IMR-90 (cell line): Measurements from ENCODE around the gene LRRC15.

Experiments
- CEBPB ChIP-seq: IDR thresholded peaks from 2 replicates; pipeline ENCODE4 v1.6.1; 2012; ENCODE audit warnings: low read depth, low read length, improper control_type of control experiment
- POLR2A ChIP-seq: IDR thresholded peaks from 2 replicates; pipeline ENCODE4 v1.6.1; 2012; ENCODE audit warnings: mild to moderate bottlenecking, low read depth, low read length
- RAD21 ChIP-seq: IDR thresholded peaks from 2 replicates; pipeline ENCODE4 v1.6.1; 2012; ENCODE audit warnings: low read length, improper control_type of control experiment
- SMC3 ChIP-seq: fragments of 150-350 bp; IDR thresholded peaks from 2 replicates; pipeline ENCODE4 v1.6.1; 2016; ENCODE audit warnings: low read depth, mild to moderate bottlenecking, antibody characterized with exemption, low read length, moderate library complexity
- TF ChIP-seq, protein P1 (sequence below): conservative IDR thresholded peaks from 2 replicates; pipeline ENCODE4 v1.5.1; 2012; ENCODE audit warnings: mild to moderate bottlenecking, low read depth, low read length, improper control_type of control experiment
- TF ChIP-seq, protein P2 (sequence below): fragments of 150-350 bp; IDR thresholded peaks from 2 replicates; pipeline ENCODE4 v1.6.1; 2017; ENCODE audit warnings: mild to moderate bottlenecking, antibody characterized with exemption, low read length, low read depth

DNA sequence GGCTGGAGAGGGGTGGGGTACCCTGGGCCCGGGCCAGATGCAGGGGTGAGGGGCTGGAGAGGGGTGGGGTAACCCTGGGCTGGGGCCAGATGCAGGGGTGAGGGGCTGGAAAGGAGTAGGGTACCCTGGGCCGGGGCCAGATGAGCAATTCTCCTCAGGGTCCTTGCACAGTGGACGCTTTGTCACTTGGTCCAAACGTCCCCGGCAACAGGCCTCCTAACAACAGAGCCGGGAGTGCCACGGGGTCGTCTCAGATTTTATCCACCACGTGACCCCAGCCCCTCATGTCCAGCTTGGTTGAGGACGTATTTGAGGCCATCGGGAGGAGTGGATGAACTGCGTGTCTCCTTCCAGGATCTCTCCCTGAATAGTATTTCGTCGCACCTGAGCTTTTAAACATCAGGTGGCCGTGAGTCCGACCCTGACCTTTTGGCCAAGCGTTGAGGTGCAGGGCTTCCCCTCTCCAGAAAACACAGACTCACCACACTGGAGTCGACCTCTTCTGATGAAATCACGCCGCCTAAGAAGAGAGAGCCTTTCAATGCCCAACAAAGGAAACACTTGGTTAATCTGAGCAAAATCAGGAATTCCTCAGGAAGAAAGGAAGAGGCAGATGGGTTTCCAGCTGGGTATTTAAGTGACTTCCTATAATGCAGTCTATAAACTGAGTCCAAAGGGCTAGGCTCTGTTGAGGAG, 12.8 kb upstream of the LRRC15 start:
- TF ChIP-seq CEBPB, result no peak
- TF ChIP-seq, protein P1, sequence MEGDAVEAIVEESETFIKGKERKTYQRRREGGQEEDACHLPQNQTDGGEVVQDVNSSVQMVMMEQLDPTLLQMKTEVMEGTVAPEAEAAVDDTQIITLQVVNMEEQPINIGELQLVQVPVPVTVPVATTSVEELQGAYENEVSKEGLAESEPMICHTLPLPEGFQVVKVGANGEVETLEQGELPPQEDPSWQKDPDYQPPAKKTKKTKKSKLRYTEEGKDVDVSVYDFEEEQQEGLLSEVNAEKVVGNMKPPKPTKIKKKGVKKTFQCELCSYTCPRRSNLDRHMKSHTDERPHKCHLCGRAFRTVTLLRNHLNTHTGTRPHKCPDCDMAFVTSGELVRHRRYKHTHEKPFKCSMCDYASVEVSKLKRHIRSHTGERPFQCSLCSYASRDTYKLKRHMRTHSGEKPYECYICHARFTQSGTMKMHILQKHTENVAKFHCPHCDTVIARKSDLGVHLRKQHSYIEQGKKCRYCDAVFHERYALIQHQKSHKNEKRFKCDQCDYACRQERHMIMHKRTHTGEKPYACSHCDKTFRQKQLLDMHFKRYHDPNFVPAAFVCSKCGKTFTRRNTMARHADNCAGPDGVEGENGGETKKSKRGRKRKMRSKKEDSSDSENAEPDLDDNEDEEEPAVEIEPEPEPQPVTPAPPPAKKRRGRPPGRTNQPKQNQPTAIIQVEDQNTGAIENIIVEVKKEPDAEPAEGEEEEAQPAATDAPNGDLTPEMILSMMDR, result no peak
- TF ChIP-seq POLR2A, result no peak
- TF ChIP-seq RAD21, result no peak
- TF ChIP-seq SMC3, result no peak
- TF ChIP-seq, protein P2, sequence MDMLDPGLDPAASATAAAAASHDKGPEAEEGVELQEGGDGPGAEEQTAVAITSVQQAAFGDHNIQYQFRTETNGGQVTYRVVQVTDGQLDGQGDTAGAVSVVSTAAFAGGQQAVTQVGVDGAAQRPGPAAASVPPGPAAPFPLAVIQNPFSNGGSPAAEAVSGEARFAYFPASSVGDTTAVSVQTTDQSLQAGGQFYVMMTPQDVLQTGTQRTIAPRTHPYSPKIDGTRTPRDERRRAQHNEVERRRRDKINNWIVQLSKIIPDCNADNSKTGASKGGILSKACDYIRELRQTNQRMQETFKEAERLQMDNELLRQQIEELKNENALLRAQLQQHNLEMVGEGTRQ, result no peak
